K562 (cell line): ENCODE data around the gene PDCD11. TPM values are rescaled to one million over a fixed set of nuclear protein-coding genes. Genes with fewer than 3 reads are reported as not detected.

Experiments
- ATAC-seq: fragments of 200-7000 bp; cut with Tn5 transposase; 3 replicates; pipeline ENCODE4 v1.9.1; 2020; ENCODE audit warnings: moderate library complexity
- BruUV-seq: library from RNA; stranded (reverse); fragments of 400-500 nt; replicated peaks from 2 replicates; lab custom pipeline; 2021; lab: Mats Ljungman, UMichigan
- CTCF ChIA-PET: fragments of 300-600 bp; formaldehyde crosslinking; extraction: SDS; loops from one replicate; lab custom pipeline; 2021; ENCODE audit warnings: low intra/inter-chr PET ratio; lab: Yijun Ruan, JAX
- POLR2A ChIA-PET: fragments of 300-600, 350-650 bp; sonication (Branson Sonifier 250); formaldehyde crosslinking; extraction: SDS; loops from one replicate; lab custom pipeline; 2021; ENCODE audit warnings: antibody characterized with exemption, inconsistent platforms; lab: Yijun Ruan, JAX
- DNase-seq, 4 experiments: peaks; one replicate each; pipeline versions ENCODE4 v3.0.0 to v3.0.0-alpha.2; 2011 to 2018; ENCODE audit warnings: low spot score in 3 of 4, mixed read lengths in 3 of 4; ENCODE audit errors: extremely low read depth in 1 of 4
- FAIRE-seq: peaks from 2 replicates; lab custom pipeline; 2011; peaks lifted over from hg19 to GRCh38; lab: Jason Lieb, UNC
- H2AFZ ChIP-seq: 2 replicates; pipeline ENCODE4 v1.6.0; 2011; ENCODE audit warnings: low read depth, low read length, control low read depth, inconsistent platforms
- H3K27ac ChIP-seq: fragments of 200-600 bp; 3 replicates; pipeline ENCODE4 v1.8.0; 2011; ENCODE audit warnings: low read depth, mild to moderate bottlenecking, control low read depth, inconsistent platforms, low read length, moderate library complexity, mixed read lengths; ENCODE audit errors: extremely low read depth
- H3K27me3 ChIP-seq, 2 experiments: fragments of 300-600 bp in 1 of 2; 2 replicates in 1 of 2; 3 replicates in 1 of 2; pipeline versions ENCODE4 v1.6.0 to v1.8.0; 2011; ENCODE audit warnings: inconsistent platforms in 2 of 2, low read length in 2 of 2, mild to moderate bottlenecking in 1 of 2, mixed read lengths in 1 of 2, moderate library complexity in 1 of 2; ENCODE audit not compliant: control insufficient read depth in 2 of 2, insufficient read depth in 2 of 2
- H3K36me3 ChIP-seq: fragments of 300-600 bp; 3 replicates; pipeline ENCODE4 v1.8.0; 2011; ENCODE audit warnings: mild to moderate bottlenecking, low read length, inconsistent platforms; ENCODE audit not compliant: control insufficient read depth, insufficient read depth
- H3K4me1 ChIP-seq, 2 experiments: fragments of 200-600 bp in 1 of 2; replicated peaks in 1 of 2; 2 replicates in 1 of 2; 3 replicates in 1 of 2; pipeline versions ENCODE4 v1.5.1 to v1.8.0; 2011; ENCODE audit warnings: inconsistent platforms in 2 of 2, low read length in 2 of 2, mild to moderate bottlenecking in 1 of 2, mixed read lengths in 1 of 2, moderate library complexity in 1 of 2; ENCODE audit not compliant: control insufficient read depth in 2 of 2, insufficient read depth in 2 of 2
- H3K4me2 ChIP-seq: 2 replicates; pipeline ENCODE4 v1.6.1; 2011; ENCODE audit warnings: low read length, control low read depth, inconsistent platforms, mixed read lengths; ENCODE audit not compliant: insufficient read depth
- H3K4me3 ChIP-seq: fragments of 200-600 bp; sonication (generic), shearing (Covaris generic); 2 replicates; pipeline ENCODE4 v1.5.1; 2016; ENCODE audit warnings: control low read depth, inconsistent platforms
- H3K79me2 ChIP-seq: fragments of 200-600 bp; 3 replicates; pipeline ENCODE4 v1.8.0; 2011; ENCODE audit warnings: low read length, inconsistent platforms; ENCODE audit not compliant: control insufficient read depth, insufficient read depth
- H3K9ac ChIP-seq, 2 experiments: 2 replicates each; pipeline versions ENCODE4 v1.6.0 to v1.6.1; 2011; ENCODE audit warnings: low read depth in 2 of 2, low read length in 2 of 2, control low read depth in 1 of 2, inconsistent platforms in 1 of 2, mild to moderate bottlenecking in 1 of 2, mixed read lengths in 1 of 2; ENCODE audit not compliant: insufficient read depth in 1 of 2
- H3K9me1 ChIP-seq: one replicate; pipeline ENCODE4 v1.6.0; 2011; ENCODE audit warnings: inconsistent platforms, mild to moderate bottlenecking, low read length, moderate library complexity; ENCODE audit not compliant: control insufficient read depth, insufficient read depth
- H3K9me3 ChIP-seq: replicated peaks from 2 replicates; pipeline ENCODE4 v1.5.1; 2011; ENCODE audit warnings: low read depth, low read length, inconsistent platforms; ENCODE audit not compliant: control insufficient read depth, insufficient read depth
- H4K20me1 ChIP-seq: replicated peaks from 2 replicates; pipeline ENCODE4 v1.6.1; 2011; ENCODE audit warnings: low read length, inconsistent platforms, mixed read lengths; ENCODE audit not compliant: control insufficient read depth, insufficient read depth
- BRD9 ChIP-seq: fragments of 450-650 bp; IDR thresholded peaks from 2 replicates; pipeline ENCODE4 v1.6.1; 2018; ENCODE audit warnings: low read depth; ENCODE audit not compliant: partially characterized antibody
- CLOCK ChIP-seq: fragments of 250-450 bp; sonication (Bioruptor Pico); IDR thresholded peaks from 2 replicates; pipeline ENCODE4 v1.4.0; 2020; ENCODE audit warnings: mild to moderate bottlenecking, moderate library complexity, borderline replicate concordance
- CTCF ChIP-seq, 3 experiments: IDR thresholded peaks in 2 of 3; conservative IDR thresholded peaks in 1 of 3; 2 replicates each; pipeline ENCODE4 v1.5.1; 2011 to 2012; ENCODE audit warnings: low read length in 3 of 3, mild to moderate bottlenecking in 3 of 3, control low read depth in 2 of 3, improper control_type of control experiment in 1 of 3, inconsistent platforms in 1 of 3, low read depth in 1 of 3, mixed read lengths in 1 of 3, moderate library complexity in 1 of 3; ENCODE audit not compliant: insufficient read depth in 2 of 3
- FOS ChIP-seq: IDR thresholded peaks from 3 replicates; pipeline ENCODE4 v1.6.1; 2011; ENCODE audit not compliant: insufficient read length; ENCODE audit errors: extremely low read depth
- KAT8 ChIP-seq: fragments of 450-650 bp; IDR thresholded peaks from 2 replicates; pipeline ENCODE4 v1.6.1; 2016; ENCODE audit warnings: low read depth, mild to moderate bottlenecking
- KDM2B ChIP-seq: fragments of 250-450 bp; sonication (Bioruptor Pico); IDR thresholded peaks from 2 replicates; pipeline ENCODE4 v1.8.0; 2021; ENCODE audit warnings: mild to moderate bottlenecking, moderate library complexity
- MLLT1 ChIP-seq, 2 experiments: fragments of 450-650 bp; IDR thresholded peaks; 2 replicates each; pipeline ENCODE4 v1.6.1; 2016
- NCOA4 ChIP-seq: fragments of 450-650 bp; IDR thresholded peaks from 2 replicates; pipeline ENCODE4 v1.6.1; 2018; ENCODE audit warnings: mild to moderate bottlenecking; ENCODE audit not compliant: partially characterized antibody
- POLR2G ChIP-seq: fragments of 200-400 bp; formaldehyde crosslinking; IDR thresholded peaks from 2 replicates; pipeline ENCODE4 v1.6.1; 2017; ENCODE audit warnings: low read depth, mild to moderate bottlenecking, antibody characterized with exemption, low read length, moderate library complexity
- ZNF316 ChIP-seq: fragments of 450-650 bp; IDR thresholded peaks from 2 replicates; pipeline ENCODE4 v1.6.1; 2016
- ZNF354B ChIP-seq: fragments of 250-450 bp; sonication (Bioruptor Pico); IDR thresholded peaks from 2 replicates; pipeline ENCODE4 v1.4.0; 2020
- ZNF589 ChIP-seq: fragments of 200-800 bp; sonication (Bioruptor generic); IDR thresholded peaks from 2 replicates; pipeline ENCODE4 v1.6.1; 2016; ENCODE audit warnings: low read depth, missing genetic modification characterization, missing compliant biosample characterization
- WGBS: fragments of 100-300 bp; shearing (Covaris generic); methylation state at CpG from one replicate; pipeline ENCODE4 v1.1.6; 2016; ENCODE audit warnings: low coverage, mixed read lengths; ENCODE audit not compliant: insufficient coverage; ENCODE audit errors: missing lambda C conversion rate; 5-methylcytosine and 5-hydroxymethylcytosine counted together
- in situ Hi-C: fragments of 300-500 bp; cut with MboI; formaldehyde crosslinking; loops from 4 replicates; pipeline ENCODE4 v1.15.0; 2018; ENCODE audit warnings: inconsistent platforms, mixed read lengths
- intact Hi-C: fragments of 100-400 bp; cut with micrococcal nuclease; formaldehyde crosslinking; loops from 2 replicates; pipeline ENCODE4 v1.14.2; 2022
- polyA plus RNA-seq, 8 experiments: library from polyadenylated mRNA; depleted of rRNA in 4 of 8; stranded (reverse) in 5 of 8; unstranded in 3 of 8; fragments of >200 nt; fragmentation: Nextera tagmentation in 2 of 8; fragmentation: Illumina TruSeq in 1 of 8; extraction: Ambion mirVana in 2 of 8; extraction: Trizol in 1 of 8; gene quantifications; 2 replicates each; pipeline versions ENCODE4 v1.2.1 to v1.2.3, GENCODE V29; 2011 to 2014; ENCODE audit warnings: inconsistent platforms in 1 of 8, missing spikeins in 1 of 8
- total RNA-seq, 7 experiments: library from RNA; depleted of rRNA in 6 of 7; stranded (reverse); fragments of >200 nt in 6 of 7; fragmentation: Illumina TruSeq in 2 of 7; extraction: Trizol in 2 of 7; gene quantifications; 2 replicates each; pipeline versions ENCODE4 v1.2.1 to v1.2.3, GENCODE V29; 2011 to 2021; ENCODE audit warnings: low replicate concordance in 1 of 7

Gene PDCD11
- total and polyA plus RNA-seq, 9 of the 15 experiments (the other 6 are each of a cell fraction or from before 2014, with no cell fraction given): 14.8 to 73.8 (median 50.0) TPM

- ChIA-PET CTCF (no interaction called here), POLR2A (interaction anchor here (0.5 to 1.0 kb wide), 2 partner anchors 11 to 273 kb away, joined by 3 to 4 read pairs; no protein-coding TSS in a partner anchor)
- in situ Hi-C loops (no loop called here), intact Hi-C loops (no loop called here)
- H4K20me1 ChIP-seq: no peaks in the 10 kb centered on the region
- no peak overlapping the region for H3K9ac ChIP-seq
- TF ChIP-seq FOS: no peak
- TF ChIP-seq ZNF589 (CRISPR knock-in tag): no peak
- no peak for TF ChIP-seq KAT8
- TF ChIP-seq BRD9: no peak
- no peak for TF ChIP-seq ZNF354B (CRISPR knock-in tag)
- TF ChIP-seq CLOCK (CRISPR knock-in tag): no peak
- no peak for TF ChIP-seq POLR2G
- TF ChIP-seq KDM2B (CRISPR knock-in tag): no peak
- no peak for TF ChIP-seq CTCF (IDR thresholded peaks at IDR 0.05 in 2 of 3, conservative IDR thresholded peaks at IDR 0.05 in 1 of 3; ENCODE audit: insufficient read depth in 2 of 3, low read depth in 1 of 3, low read length in 3 of 3)
- no peak for TF ChIP-seq NCOA4
- TF ChIP-seq MLLT1 (IDR thresholded peaks at IDR 0.05): no peak
- no peak for TF ChIP-seq ZNF316
- H3K79me2 ChIP-seq: no peaks in the 10 kb centered on the region
- H3K4me2 ChIP-seq: no peak overlapping the region
- no peaks in the 10 kb centered on the region for H3K9me3 ChIP-seq
- peaks cover 89% of the 10 kb centered on the region; the same call in 2 of the 3 replicates for H3K36me3 ChIP-seq
- H3K9me1 ChIP-seq: no peaks in the 10 kb centered on the region
- no peaks in the 10 kb centered on the region for H3K27me3 ChIP-seq
- no peak for DNase-seq
- no peak overlapping the region for H3K4me3 ChIP-seq
- H3K4me1 ChIP-seq: no peaks in the 10 kb centered on the region
- H2AFZ ChIP-seq: no peak overlapping the region
- FAIRE-seq: no peak
- no peak for ATAC-seq
- no TSS peak for BruUV-seq
- H3K27ac ChIP-seq: no peak overlapping the region
- 100% methylated on average over 1 of the region's 2 CpGs for WGBS
These were observed 37.4 kb downstream of the PDCD11 start for GRCh38 chr10:103433858-103434257.
